D341Med (cell line): ENCODE data around the gene ARHGAP26.

Experiments used
- DNase-seq: peaks from one replicate; pipeline ENCODE4 v3.0.0; 2012; ENCODE audit warnings: low spot score

Gene ARHGAP26

DNA sequence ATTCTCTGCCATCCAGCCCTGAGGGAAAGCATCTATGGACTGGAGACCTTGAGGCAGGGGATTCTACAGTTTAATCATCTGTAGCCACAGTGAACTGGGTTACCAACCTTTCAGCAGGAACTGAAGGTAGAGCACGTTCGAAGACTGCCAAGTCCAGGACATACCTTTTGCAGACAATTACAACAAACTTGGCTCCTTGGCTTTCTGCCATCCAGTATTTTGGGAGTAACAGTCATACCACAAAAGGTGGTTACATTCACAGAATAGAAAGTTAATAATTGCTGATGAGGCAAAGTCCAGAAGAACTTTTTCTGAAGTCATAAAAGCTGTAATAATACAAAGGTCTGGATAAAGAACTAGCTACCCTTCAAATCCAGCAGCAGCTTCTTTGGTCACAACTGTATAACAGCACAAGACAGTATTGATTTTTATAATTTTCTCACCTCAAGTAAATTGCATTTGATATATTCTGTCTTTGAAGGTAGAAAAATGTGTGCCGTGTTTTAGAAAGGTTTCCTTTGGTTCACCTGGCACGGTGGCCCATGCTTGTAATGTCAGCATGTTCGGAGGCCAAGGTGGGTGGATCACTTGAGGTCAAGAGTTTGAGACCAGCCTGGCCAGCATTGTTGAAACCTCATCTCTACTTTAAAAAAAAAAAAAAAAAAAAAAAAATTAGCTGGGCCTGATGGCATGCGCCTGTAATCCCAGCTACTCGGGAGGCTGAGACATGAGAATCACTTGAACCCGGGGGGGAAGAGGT lies 396.7 kb downstream of the ARHGAP26 start:
- no peak for DNase-seq

GRCh38 chr5:143168171-143168741 lies 398.1 kb downstream of the ARHGAP26 start:
- no peak for DNase-seq

DNA sequence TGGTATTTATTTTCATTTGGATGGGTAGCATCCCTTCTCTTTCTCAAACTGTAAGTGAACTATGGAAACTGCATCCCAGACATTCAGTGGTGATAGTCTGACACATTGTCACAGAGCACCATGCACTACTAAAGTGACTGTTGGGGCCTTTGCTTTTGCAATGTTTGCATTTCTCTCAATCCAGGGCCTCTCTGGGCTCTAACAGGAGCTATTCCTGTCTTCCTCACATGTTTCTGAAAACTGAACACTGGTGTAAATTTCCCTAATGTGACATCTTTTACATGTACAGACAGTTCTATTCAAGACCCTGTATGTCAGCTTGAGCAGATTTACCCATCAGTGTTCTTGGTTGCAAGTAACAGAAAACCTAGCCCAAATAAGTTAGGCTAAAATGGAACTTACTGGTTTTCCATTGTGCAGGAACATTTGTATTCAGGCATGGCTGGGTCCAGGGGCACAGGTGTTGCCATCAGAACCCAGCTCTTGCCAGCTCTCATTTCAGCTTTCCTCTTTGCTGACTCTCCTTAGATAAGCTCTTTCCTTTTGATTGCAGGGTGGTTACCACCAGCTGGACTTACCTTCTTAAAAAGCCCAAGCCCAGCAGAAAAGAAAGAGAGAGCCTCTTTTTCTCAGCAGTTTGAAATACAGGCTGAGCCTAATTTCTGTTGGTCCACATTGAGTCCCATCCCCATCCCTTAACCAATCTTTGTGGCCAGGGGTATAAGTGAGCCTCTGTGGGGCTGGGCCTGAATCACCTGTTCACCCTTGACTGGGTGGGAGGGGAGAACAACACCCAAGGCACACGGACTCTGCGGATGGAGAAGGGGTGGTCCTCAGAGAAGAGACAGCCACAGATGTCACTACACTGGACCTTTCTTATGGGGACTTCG lies 399.0 kb downstream of the ARHGAP26 start:
- no peak for DNase-seq

GRCh38 chr5:143170104-143170503 lies 399.9 kb downstream of the ARHGAP26 start:
- no peak for DNase-seq

- no peak for DNase-seq
Observed at GRCh38 chr5:143170977-143171376, 400.8 kb downstream of the ARHGAP26 start.

DNA sequence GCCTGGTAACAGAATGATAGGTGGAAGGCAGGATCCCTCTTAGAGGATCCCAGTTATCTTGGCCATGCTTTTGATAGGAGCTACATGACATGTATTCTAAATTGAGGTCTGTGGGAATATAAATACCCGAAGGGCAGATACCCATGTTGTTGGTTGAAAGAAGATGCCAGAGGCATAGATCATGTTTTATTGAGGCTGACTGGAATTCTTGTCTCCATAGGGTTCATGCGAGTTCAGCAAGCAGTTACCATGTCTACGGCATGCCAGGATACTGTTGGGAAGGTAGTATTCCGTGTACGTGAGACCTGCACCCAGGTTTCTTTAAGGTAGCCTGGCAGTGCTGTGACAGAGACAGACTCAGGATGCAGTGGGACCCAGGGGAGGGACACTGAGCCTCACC lies 402.6 kb downstream of the ARHGAP26 start:
- no peak for DNase-seq

GRCh38 chr5:143173139-143173889 lies 403.1 kb downstream of the ARHGAP26 start:
- DNase-seq = no peak

GRCh38 chr5:143174714-143175398 lies 404.7 kb downstream of the ARHGAP26 start:
- no peak for DNase-seq

- DNase-seq = no peak
Observed at GRCh38 chr5:143176048-143176447, 405.9 kb downstream of the ARHGAP26 start.

DNA sequence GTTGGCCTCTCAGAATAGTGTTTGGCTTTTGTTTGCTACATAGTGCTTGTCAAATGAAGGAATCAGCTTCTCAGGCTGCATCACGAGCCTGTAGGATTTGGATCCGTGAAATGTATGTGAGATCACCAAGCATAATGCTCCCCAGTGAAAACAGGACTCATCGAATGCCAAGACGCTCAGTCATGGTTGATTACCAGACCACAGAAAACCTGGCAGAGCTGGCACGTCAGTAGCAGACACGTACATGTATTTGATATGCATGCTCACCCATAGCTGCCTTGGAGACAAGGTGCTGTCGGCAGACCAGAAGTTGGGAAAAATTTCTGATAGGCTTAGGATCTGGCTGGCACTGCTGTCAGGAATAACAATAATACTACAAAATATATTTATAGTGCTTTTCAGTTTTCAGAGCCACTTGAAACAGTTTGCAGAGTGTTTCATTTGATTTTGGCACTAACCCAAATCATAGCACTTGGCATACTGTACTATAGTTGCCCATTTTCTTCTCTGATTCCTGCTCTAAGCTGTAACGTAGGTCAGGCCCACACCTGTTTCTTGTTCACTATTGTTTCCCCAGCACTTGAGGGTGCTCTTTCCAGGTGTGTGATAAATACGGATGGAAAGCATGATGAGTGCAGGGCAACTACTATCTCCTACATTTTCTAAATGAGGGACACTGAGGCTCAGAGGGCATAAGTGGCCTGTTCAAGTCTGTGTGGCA lies 407.2 kb downstream of the ARHGAP26 start:
- DNase-seq = no peak

DNA sequence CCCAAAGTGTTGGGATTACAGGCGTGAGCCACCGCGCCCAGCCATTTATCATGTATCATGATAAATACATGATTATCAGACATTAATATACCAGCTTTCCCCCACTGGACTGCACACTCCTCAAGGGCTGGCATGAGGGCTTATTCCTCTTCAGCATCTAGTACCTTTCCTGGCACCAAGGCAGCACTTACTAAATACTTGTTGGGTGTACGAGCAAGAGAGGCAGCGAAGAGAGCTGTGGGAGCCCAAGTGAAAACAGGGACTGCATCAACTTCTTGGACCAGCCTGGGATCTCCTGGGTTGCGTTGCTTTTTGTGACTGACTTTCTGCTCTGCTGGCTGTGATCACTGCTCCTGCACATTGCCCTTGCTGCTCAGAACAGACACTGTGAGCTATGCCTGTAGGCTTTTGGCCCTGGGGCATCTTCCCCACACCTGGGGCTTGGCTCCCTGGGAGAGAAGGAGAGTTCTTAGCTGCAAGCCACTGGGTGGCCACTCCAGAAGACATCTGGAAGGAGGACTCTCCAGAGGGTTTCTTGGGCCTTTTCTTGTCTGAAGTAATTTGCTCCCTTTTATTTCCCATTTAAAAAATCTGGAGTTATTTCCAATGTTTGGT lies 409.1 kb downstream of the ARHGAP26 start:
- DNase-seq = no peak

- DNase-seq = no peak
Observed at GRCh38 chr5:143180751-143181150, 410.6 kb downstream of the ARHGAP26 start.

DNA sequence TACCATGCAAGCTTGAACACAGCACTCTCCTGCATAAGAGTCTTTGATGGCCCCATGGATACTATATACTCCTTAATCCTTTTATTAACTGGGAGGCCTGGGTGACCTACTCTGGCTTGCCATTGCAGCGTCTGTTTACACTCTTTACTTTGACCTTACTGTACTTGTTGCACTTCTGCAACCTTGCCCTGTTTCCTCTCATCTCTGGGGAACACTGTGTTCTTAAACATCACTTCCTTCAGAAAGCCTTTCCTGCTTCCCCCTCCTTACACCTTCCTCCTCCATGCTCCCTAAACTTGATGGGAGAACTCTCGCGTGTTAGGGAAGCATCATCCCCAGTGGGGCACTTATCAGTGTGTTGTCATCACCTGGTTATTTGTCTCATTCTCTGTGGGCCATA lies 411.0 kb downstream of the ARHGAP26 start:
- no peak for DNase-seq

DNA sequence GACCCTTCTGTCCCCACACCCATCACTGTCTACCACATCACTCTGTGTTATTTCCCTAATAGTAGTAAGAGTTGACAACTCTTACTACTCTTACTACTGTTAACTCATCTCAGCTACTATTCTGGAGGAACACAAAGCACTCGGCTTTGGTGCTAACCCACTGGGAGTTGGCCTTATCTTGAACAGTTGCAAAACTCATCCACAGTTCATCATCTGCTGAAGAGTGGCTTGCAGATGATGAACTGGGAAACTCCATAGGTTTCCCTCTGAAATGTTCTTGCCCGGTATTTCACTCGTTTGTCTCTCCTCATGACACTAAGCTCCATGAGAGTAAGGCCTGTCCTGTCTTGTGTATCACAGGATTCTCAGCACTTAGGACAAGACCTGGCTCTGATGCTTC lies 411.9 kb downstream of the ARHGAP26 start:
- DNase-seq = no peak

GRCh38 chr5:143182901-143183820 lies 413.0 kb downstream of the ARHGAP26 start:
- DNase-seq = no peak

GRCh38 chr5:143183989-143184388 lies 413.8 kb downstream of the ARHGAP26 start:
- no peak for DNase-seq

DNA sequence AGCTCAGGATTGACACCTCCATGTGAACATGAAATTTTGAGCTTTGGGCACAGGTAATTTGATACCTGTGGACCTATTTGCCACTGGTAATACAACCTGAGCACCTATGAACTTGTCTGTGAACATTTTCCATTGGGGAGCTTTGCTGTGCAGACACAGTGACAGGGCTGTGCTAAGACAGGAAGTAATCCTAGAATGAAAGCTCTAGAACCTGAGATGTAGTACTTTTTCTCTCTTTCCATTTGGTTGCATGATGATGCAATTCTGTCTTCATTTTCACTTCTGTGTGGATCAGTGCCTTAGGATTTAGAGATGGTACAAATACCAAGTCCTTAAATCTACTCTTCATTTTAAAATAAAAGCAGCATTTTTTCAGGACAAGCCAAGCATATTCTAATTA lies 416.4 kb downstream of the ARHGAP26 start:
- no peak for DNase-seq

DNA sequence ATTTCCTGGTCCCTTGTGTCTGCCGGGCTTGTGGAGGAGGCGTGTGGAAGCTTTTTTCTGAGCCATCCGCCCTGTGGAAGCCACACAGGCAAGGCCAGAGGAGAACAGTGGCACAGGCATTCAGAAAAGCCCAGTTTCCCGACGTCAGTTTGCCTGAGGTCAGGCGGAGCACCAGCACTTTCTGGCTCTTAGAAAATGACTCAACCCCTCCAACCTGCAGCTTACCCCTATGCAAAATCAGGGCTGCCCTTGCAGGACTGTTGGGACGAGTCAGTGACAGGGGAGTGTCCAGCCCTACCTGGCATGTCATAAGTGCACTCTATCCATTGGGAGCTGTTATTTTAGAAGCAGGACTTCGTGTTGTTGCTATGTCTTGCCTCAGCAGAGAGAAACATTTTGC lies 417.3 kb downstream of the ARHGAP26 start:
- DNase-seq = no peak

DNA sequence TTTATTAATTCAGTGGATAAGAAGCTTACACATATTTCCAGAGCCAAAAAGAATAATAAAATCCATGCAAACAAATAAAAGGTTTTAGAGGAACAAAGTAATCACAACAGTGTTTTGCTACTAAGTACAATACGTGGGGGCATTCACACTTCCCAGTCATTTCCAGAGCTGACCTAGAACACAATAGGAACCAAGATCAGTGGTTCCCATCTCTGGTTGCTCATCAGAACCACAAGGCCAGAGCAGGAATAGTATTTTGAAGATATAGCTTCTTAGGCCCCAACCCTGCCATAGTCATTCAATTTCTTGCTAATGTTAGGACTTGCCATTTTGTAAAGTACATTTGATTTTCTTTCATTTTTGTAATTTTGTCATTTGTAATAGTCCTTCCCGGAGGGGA lies 417.9 kb downstream of the ARHGAP26 start:
- no peak for DNase-seq
